Gastrocnemius medialis (tissue), 4 donors: ENCODE measurements around the gene TF.

Experiments
- POLR2A ChIP-seq, 2 donors: fragments of 450-650 bp; IDR thresholded peaks; one replicate each; pipeline ENCODE4 v1.6.1; 2017; ENCODE audit warnings: antibody characterized with exemption in 2 of 2, mild to moderate bottlenecking in 2 of 2, moderate library complexity in 2 of 2
- TF ChIP-seq, protein P1 (sequence below), 5 experiments: fragments of 450-650 bp in 3 of 5; fragments of 200-600 bp in 2 of 5; sonication (generic) in 2 of 5; IDR thresholded peaks in 4 of 5; conservative IDR thresholded peaks in 1 of 5; 1 replicate in 4 of 5; 2 replicates in 1 of 5; pipeline ENCODE4 v1.5.1; 2016 to 2019; ENCODE audit warnings: antibody characterized with exemption in 5 of 5, mild to moderate bottlenecking in 3 of 5, moderate library complexity in 3 of 5

GRCh38 chr3:133777807-133778568, 31.8 kb downstream of the TF start:
- TF ChIP-seq, protein P1, sequence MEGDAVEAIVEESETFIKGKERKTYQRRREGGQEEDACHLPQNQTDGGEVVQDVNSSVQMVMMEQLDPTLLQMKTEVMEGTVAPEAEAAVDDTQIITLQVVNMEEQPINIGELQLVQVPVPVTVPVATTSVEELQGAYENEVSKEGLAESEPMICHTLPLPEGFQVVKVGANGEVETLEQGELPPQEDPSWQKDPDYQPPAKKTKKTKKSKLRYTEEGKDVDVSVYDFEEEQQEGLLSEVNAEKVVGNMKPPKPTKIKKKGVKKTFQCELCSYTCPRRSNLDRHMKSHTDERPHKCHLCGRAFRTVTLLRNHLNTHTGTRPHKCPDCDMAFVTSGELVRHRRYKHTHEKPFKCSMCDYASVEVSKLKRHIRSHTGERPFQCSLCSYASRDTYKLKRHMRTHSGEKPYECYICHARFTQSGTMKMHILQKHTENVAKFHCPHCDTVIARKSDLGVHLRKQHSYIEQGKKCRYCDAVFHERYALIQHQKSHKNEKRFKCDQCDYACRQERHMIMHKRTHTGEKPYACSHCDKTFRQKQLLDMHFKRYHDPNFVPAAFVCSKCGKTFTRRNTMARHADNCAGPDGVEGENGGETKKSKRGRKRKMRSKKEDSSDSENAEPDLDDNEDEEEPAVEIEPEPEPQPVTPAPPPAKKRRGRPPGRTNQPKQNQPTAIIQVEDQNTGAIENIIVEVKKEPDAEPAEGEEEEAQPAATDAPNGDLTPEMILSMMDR (IDR thresholded peaks at IDR 0.05 in 4 of 5, conservative IDR thresholded peaks at IDR 0.05 in 1 of 5) = no peak
- no peak for TF ChIP-seq POLR2A (IDR thresholded peaks at IDR 0.05)
